ENCODE measurements around the gene IER5. TPM values are rescaled to one million over a fixed set of nuclear protein-coding genes. Genes with fewer than 3 reads are reported as not detected.

Gene IER5
- polyA plus RNA-seq, 1 of the 3 experiments (the other 2 are of a cell fraction) = 52.9 TPM

DNA sequence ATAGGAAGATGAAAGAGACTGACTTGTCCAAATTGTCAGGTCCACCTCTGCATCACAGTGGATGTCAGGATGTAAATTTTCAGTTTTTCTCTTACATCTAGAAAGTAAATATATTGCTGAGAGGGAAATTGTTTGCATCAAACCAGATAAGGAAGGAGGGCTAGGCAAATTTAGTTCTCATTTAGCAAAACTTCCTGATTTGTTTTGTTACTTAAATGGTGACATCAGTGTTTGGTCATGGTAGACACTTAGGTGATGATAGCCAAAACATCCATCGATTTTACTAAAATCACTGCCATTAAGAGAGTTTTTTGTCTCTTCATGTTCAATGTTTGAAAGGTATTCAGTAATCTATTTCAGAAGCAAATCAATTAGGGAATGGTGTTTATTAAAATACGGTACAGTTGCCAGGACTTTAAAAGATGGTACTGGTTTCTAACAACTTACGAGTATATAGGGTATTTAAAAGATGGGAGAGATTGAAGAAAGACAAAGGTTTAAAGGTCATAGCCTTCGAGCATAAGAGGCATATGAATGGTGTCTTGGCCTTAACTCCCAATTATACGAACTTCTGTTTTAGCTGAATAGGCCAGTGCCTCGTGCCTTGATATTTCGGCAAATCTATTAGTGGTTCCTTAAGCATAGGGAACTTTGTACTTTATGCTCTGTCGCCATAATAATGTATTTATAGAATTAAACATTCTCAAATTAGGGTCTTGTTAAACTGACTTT lies 3.0 kb downstream of the IER5 start:
- Histone ChIP-seq H3K9me3 (no peaks in the 10 kb centered on the region), H3K27me3 (ENCODE audit: insufficient read depth) (no peaks in the 10 kb centered on the region), H3F3A (replicated peaks; ENCODE audit: insufficient read depth) (peaks cover 56% of the 10 kb centered on the region), H3K4me3 (ENCODE audit: low read depth in 2 of 2, low read length in 1 of 2) (peak overlapping the region; percentile 90 to 96; a peak in 3 of 4 replicates), H4K20me1 (ENCODE audit: insufficient read depth) (peaks cover 67% of the 10 kb centered on the region), H3K9ac (peak overlapping the region; percentile 91), H3K4me2 (peak overlapping the region; percentile 84), H3K9me2 (no peaks in the 10 kb centered on the region), H3K27ac (ENCODE audit: low read depth in 2 of 2, low read length in 1 of 2) (peak overlapping the region in 1 of 2 experiments; percentile 77; a peak in 1 of 4 replicates), H3K4me1 (ENCODE audit: control insufficient read depth in 1 of 2, insufficient read depth in 2 of 2, low read depth in 1 of 2, low read length in 1 of 2) (peaks cover 36% of the 10 kb centered on the region in 2 experiments), H2AFZ (ENCODE audit: low read depth) (no peak overlapping the region), H3K36me3 (replicated peaks in 1 of 2; ENCODE audit: control insufficient read depth in 1 of 2, insufficient read depth in 2 of 2, low read length in 1 of 2) (peaks cover 25 to 33% of the 10 kb centered on the region in 2 experiments), H3K79me2 (ENCODE audit: insufficient read depth) (peaks cover 62% of the 10 kb centered on the region)
- ChIA-PET POLR2A (interaction anchor here (1.2 to 3.0 kb wide), 4 partner anchors 13 to 589 kb away, joined by 3 to 24 read pairs (median 12); partner anchors contain the start of gene ACBD6), CTCF (interaction anchor here (0.7 to 13.3 kb wide), 9 partner anchors 8 to 587 kb away, joined by 3 to 145 read pairs (median 4); no protein-coding TSS in a partner anchor)
- no peak for DNase-seq
- no peak for TF ChIP-seq ELF1 (IDR thresholded peaks at IDR 0.05)
- 77% methylated on average over 8 of the region's 8 CpGs for WGBS (ENCODE audit: low lambda C conversion rate)

DNA sequence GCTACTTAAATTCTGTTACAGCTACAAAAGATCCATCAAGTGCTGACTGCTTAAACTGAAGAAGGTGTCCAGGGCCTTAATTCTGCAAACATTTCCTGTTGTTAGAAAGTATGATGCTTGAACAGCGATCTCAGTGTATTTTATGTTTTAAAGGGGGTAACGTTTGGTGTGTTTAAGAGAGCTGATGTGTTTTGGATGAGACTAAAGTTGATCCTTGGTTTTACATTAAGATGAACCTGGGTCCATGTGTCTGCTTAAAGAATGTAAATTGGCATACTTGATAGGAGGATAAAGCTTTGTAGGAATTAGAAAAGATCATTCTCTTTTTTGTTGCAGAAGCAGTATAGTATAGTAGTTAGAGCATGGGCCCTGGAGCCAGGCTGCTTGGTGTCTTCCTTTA lies 3.6 kb downstream of the IER5 start:
- no peaks in the 10 kb centered on the region for H3K27me3 ChIP-seq (ENCODE audit: insufficient read depth)
- H3K4me3 ChIP-seq (ENCODE audit: low read depth in 2 of 2, low read length in 1 of 2) = peak overlapping the region; percentile 90 to 96; a peak in 3 of 4 replicates
- POLR2A ChIA-PET = interaction anchor here (2.1 kb wide), 1 partner anchor 13 kb away, joined by 13 read pairs; no protein-coding TSS in a partner anchor
- WGBS (ENCODE audit: low lambda C conversion rate) = 81% methylated on average over 2 of the region's 2 CpGs
- H3K36me3 ChIP-seq (replicated peaks in 1 of 2; ENCODE audit: control insufficient read depth in 1 of 2, insufficient read depth in 2 of 2, low read length in 1 of 2) = peaks cover 25 to 33% of the 10 kb centered on the region in 2 experiments
- no peaks in the 10 kb centered on the region for H3K9me3 ChIP-seq
- peaks cover 42% of the 10 kb centered on the region in 2 experiments for H3K4me1 ChIP-seq (ENCODE audit: control insufficient read depth in 1 of 2, insufficient read depth in 2 of 2, low read depth in 1 of 2, low read length in 1 of 2)
- peaks cover 56% of the 10 kb centered on the region for H3F3A ChIP-seq (replicated peaks; ENCODE audit: insufficient read depth)
- peak overlapping the region; percentile 84 for H3K4me2 ChIP-seq
- no peak overlapping the region for H2AFZ ChIP-seq (ENCODE audit: low read depth)
- TF ChIP-seq POLR2AphosphoS5 (IDR thresholded peaks at IDR 0.05; ENCODE audit: low read depth, low read length) (peak; percentile 13; the same call in 1 of the 2 replicates), SMC3 (IDR thresholded peaks at IDR 0.05; ENCODE audit: low read depth, low read length) (no peak)
- peaks cover 67% of the 10 kb centered on the region for H4K20me1 ChIP-seq (ENCODE audit: insufficient read depth)
- H3K79me2 ChIP-seq (ENCODE audit: insufficient read depth) = peaks cover 62% of the 10 kb centered on the region
- no peak for DNase-seq
- H3K9me2 ChIP-seq = no peaks in the 10 kb centered on the region
- CTCF ChIA-PET = interaction anchor here (1.0 to 13.3 kb wide), 7 partner anchors 13 to 587 kb away, joined by 3 to 145 read pairs (median 5); no protein-coding TSS in a partner anchor
- peak overlapping the region; percentile 91 for H3K9ac ChIP-seq
- H3K27ac ChIP-seq (ENCODE audit: low read depth in 2 of 2, low read length in 1 of 2) = peak overlapping the region in 1 of 2 experiments; percentile 77; a peak in 1 of 4 replicates

DNA sequence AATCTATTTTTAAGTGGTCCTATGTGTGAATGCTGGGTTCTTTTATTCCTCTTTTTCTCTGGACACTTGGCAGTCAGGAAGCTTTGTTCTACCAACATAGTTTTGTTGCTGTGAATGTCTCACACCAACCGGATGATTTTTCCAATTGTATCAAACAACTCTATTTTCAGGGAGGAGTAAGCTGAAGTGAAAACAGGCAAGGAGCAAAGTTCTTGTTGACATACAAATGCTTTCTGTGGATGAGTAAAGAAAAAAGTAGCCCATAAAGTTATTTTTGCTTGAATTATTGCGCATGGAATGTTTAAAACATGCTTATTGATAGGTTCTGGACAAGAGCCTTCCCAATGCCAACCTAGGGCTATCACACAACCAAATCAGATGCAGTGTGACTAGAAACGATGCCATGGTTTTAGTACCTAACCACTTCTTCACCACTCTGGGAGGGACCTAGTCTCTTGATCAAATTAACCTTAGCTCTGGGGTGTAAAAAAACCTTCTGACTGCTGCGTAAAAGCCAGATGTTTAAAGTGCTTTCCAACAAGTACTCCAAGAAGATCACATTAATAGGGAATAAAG lies 4.5 kb downstream of the IER5 start:
- peak overlapping the region; percentile 84 for H3K4me2 ChIP-seq
- DNase-seq = no peak
- no peaks in the 10 kb centered on the region for H3K9me3 ChIP-seq
- H3K9ac ChIP-seq = no peak overlapping the region
- H3K4me3 ChIP-seq (ENCODE audit: low read depth in 2 of 2, low read length in 1 of 2) = peak overlapping the region in 1 of 2 experiments; percentile 14; a peak in 2 of 4 replicates
- peaks cover 67% of the 10 kb centered on the region for H3K79me2 ChIP-seq (ENCODE audit: insufficient read depth)
- peaks cover 56% of the 10 kb centered on the region for H3F3A ChIP-seq (replicated peaks; ENCODE audit: insufficient read depth)
- H3K27me3 ChIP-seq (ENCODE audit: insufficient read depth) = no peaks in the 10 kb centered on the region
- peaks cover 47 to 50% of the 10 kb centered on the region in 2 experiments for H3K4me1 ChIP-seq (ENCODE audit: control insufficient read depth in 1 of 2, insufficient read depth in 2 of 2, low read depth in 1 of 2, low read length in 1 of 2)
- H3K36me3 ChIP-seq (replicated peaks in 1 of 2; ENCODE audit: control insufficient read depth in 1 of 2, insufficient read depth in 2 of 2, low read length in 1 of 2) = peaks cover 25 to 33% of the 10 kb centered on the region in 2 experiments
- peak overlapping the region; percentile 35 to 99; a peak in 3 of 4 replicates for H3K27ac ChIP-seq (ENCODE audit: low read depth in 2 of 2, low read length in 1 of 2)
- 86% methylated on average over 4 of the region's 4 CpGs for WGBS (ENCODE audit: low lambda C conversion rate)
- CTCF ChIA-PET = interaction anchor here (1.0 to 13.3 kb wide), 4 partner anchors 12 to 211 kb away, joined by 3 to 145 read pairs (median 14); no protein-coding TSS in a partner anchor
- H3K9me2 ChIP-seq = no peaks in the 10 kb centered on the region
- peaks cover 67% of the 10 kb centered on the region for H4K20me1 ChIP-seq (ENCODE audit: insufficient read depth)
- POLR2A ChIA-PET = interaction anchor here (2.1 kb wide), 1 partner anchor 12 kb away, joined by 13 read pairs; no protein-coding TSS in a partner anchor
- no peak overlapping the region for H2AFZ ChIP-seq (ENCODE audit: low read depth)
- TF ChIP-seq ELF1 (IDR thresholded peaks at IDR 0.05) (no peak), FOSL2 (IDR thresholded peaks at IDR 0.05; ENCODE audit: borderline replicate concordance, low read depth) (no peak), MEF2A (IDR thresholded peaks at IDR 0.05; ENCODE audit: borderline replicate concordance, low read depth) (no peak), TAF1 (IDR thresholded peaks at IDR 0.05; ENCODE audit: borderline replicate concordance, low read depth, low read length) (no peak), NFIC (IDR thresholded peaks at IDR 0.05; ENCODE audit: borderline replicate concordance) (no peak), NRF1 (IDR thresholded peaks at IDR 0.05; ENCODE audit: low read depth, low read length) (no peak), RCOR1 (IDR thresholded peaks at IDR 0.05; ENCODE audit: low read length) (no peak), RXRA (IDR thresholded peaks at IDR 0.05; ENCODE audit: borderline replicate concordance, low read depth) (no peak), SMC3 (IDR thresholded peaks at IDR 0.05; ENCODE audit: low read depth, low read length) (no peak), GABPA (IDR thresholded peaks at IDR 0.05; ENCODE audit: low read depth) (no peak), SIN3A (IDR thresholded peaks at IDR 0.05; ENCODE audit: borderline replicate concordance, low read depth, low read length) (no peak), GATA2 (CRISPR knock-in tag; IDR thresholded peaks at IDR 0.05) (no peak), FOXM1 (IDR thresholded peaks at IDR 0.05; ENCODE audit: low read depth) (no peak), CHD2 (IDR thresholded peaks at IDR 0.05; ENCODE audit: low read length, partially characterized antibody) (no peak)
- TF ChIP-seq, protein P1, sequence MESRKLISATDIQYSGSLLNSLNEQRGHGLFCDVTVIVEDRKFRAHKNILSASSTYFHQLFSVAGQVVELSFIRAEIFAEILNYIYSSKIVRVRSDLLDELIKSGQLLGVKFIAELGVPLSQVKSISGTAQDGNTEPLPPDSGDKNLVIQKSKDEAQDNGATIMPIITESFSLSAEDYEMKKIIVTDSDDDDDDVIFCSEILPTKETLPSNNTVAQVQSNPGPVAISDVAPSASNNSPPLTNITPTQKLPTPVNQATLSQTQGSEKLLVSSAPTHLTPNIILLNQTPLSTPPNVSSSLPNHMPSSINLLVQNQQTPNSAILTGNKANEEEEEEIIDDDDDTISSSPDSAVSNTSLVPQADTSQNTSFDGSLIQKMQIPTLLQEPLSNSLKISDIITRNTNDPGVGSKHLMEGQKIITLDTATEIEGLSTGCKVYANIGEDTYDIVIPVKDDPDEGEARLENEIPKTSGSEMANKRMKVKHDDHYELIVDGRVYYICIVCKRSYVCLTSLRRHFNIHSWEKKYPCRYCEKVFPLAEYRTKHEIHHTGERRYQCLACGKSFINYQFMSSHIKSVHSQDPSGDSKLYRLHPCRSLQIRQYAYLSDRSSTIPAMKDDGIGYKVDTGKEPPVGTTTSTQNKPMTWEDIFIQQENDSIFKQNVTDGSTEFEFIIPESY (IDR thresholded peaks at IDR 0.05; ENCODE audit: borderline replicate concordance, low read depth) = no peak
- TF ChIP-seq, protein P2, sequence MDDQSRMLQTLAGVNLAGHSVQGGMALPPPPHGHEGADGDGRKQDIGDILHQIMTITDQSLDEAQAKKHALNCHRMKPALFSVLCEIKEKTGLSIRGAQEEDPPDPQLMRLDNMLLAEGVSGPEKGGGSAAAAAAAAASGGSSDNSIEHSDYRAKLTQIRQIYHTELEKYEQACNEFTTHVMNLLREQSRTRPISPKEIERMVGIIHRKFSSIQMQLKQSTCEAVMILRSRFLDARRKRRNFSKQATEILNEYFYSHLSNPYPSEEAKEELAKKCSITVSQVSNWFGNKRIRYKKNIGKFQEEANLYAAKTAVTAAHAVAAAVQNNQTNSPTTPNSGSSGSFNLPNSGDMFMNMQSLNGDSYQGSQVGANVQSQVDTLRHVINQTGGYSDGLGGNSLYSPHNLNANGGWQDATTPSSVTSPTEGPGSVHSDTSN (IDR thresholded peaks at IDR 0.05) = no peak
